ENCODE results near the gene VPS52. TPM values are rescaled to one million over a fixed set of nuclear protein-coding genes. Genes with fewer than 3 reads are reported as not detected.

VPS52 gene
- total and polyA plus RNA-seq, 9 of the 15 experiments (the other 6 are each of a cell fraction or from before 2014, with no cell fraction given) = 24.4 to 103 (median 40.2) TPM

GRCh38 chr6:33296797-33297405 lies 25.2 kb upstream of the VPS52 start (continued):
- TF ChIP-seq ZBTB33 (CRISPR knock-in tag; IDR thresholded peaks at IDR 0.05) (peak; percentile 80), GTF3C2 (IDR thresholded peaks at IDR 0.05; ENCODE audit: borderline replicate concordance, extremely low read depth, insufficient read length) (no peak), ZBTB43 (CRISPR knock-in tag; IDR thresholded peaks at IDR 0.05) (no peak), TSHZ1 (CRISPR knock-in tag; IDR thresholded peaks at IDR 0.05) (no peak), KLF13 (tag; IDR thresholded peaks at IDR 0.05; ENCODE audit: borderline replicate concordance, low read depth) (no peak), NCOA2 (IDR thresholded peaks at IDR 0.05; ENCODE audit: partially characterized antibody in 2 of 2) (no peak), EWSR1 (IDR thresholded peaks at IDR 0.05; ENCODE audit: borderline replicate concordance, low read depth, partially characterized antibody) (no peak), ZNF717 (CRISPR knock-in tag; IDR thresholded peaks at IDR 0.05) (no peak), ETV5 (CRISPR knock-in tag; IDR thresholded peaks at IDR 0.05; ENCODE audit: low read depth) (no peak), RUNX1 (IDR thresholded peaks at IDR 0.05; ENCODE audit: low read depth) (no peak), PATZ1 (CRISPR knock-in tag; IDR thresholded peaks at IDR 0.05; ENCODE audit: borderline replicate concordance) (no peak), ZNF3 (CRISPR knock-in tag; IDR thresholded peaks at IDR 0.05) (no peak), BCOR (IDR thresholded peaks at IDR 0.05) (peak; percentile 89)
